ENCODE results near the gene HOOK1.

The HOOK1 gene

GRCh38 chr1:59767119-59767518 is 47.6 kb upstream of the HOOK1 start:
- TF ChIP-seq EZH2 (IDR thresholded peaks at IDR 0.05; ENCODE audit: borderline replicate concordance, low read length) = no peak
- TF ChIP-seq, protein P1, sequence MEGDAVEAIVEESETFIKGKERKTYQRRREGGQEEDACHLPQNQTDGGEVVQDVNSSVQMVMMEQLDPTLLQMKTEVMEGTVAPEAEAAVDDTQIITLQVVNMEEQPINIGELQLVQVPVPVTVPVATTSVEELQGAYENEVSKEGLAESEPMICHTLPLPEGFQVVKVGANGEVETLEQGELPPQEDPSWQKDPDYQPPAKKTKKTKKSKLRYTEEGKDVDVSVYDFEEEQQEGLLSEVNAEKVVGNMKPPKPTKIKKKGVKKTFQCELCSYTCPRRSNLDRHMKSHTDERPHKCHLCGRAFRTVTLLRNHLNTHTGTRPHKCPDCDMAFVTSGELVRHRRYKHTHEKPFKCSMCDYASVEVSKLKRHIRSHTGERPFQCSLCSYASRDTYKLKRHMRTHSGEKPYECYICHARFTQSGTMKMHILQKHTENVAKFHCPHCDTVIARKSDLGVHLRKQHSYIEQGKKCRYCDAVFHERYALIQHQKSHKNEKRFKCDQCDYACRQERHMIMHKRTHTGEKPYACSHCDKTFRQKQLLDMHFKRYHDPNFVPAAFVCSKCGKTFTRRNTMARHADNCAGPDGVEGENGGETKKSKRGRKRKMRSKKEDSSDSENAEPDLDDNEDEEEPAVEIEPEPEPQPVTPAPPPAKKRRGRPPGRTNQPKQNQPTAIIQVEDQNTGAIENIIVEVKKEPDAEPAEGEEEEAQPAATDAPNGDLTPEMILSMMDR (IDR thresholded peaks at IDR 0.05; ENCODE audit: low read length) = no peak
- H3K36me3 ChIP-seq (ENCODE audit: insufficient read depth, low read length) = no peaks in the 10 kb centered on the region

DNA sequence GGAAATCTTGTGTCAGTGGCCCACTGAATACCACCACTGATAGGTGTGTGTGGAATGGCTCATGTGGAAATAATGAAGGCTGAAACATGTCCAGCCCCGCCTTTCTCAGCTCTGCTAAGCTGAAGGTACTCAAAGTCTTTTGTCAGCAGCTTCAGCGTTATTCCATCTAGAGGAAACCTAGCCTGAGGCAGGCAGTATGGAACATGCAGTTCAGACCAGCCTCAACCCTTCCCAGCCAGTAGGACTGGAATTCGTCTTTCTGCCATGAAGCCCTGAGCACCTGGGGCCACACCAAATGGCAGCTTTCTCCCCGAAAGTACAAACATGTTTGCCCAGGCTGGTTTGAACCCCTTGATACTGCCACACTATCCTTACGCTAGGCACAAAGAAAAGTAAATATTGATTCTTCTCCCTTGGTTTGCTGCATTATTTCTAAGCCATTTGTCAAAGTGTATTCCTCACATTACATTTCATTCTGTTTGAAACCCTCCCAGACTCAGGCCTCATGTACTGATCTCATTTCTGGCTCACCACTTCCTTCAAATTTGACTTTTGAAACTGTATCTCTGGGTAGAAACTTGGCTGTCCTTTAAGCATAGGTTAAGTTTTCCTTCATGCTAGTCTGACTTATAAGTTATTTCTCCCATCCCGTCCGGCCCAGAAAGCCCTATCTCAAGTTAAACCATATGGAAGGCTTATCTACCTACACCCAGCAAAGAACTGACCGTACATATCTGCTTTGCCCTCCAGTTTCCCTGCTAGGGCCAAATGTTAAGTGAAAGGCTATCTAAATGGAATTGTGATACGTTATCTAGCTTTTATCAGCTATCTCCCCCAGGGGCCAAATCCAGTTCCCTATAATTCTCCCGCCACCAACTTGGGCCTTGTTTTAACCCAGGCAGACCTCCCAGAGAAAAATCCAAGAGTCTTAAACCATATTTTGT is 45.7 kb upstream of the HOOK1 start:
- Histone ChIP-seq H4K20me1 (ENCODE audit: insufficient read depth, low read length) (no peaks in the 10 kb centered on the region), H3F3A (ENCODE audit: insufficient read depth, low read length) (no peaks in the 10 kb centered on the region), H3K27me3 (ENCODE audit: insufficient read depth, low read length) (no peaks in the 10 kb centered on the region), H3K9me2 (ENCODE audit: low read depth, low read length) (no peaks in the 10 kb centered on the region), H3K27ac (ENCODE audit: low read depth, low read length, poor library complexity, severe bottlenecking) (no peak overlapping the region), H3K79me2 (ENCODE audit: insufficient read depth, low read length) (no peaks in the 10 kb centered on the region), H3K36me3 (ENCODE audit: insufficient read depth, low read length) (no peaks in the 10 kb centered on the region), H3K4me2 (ENCODE audit: low read length) (no peak overlapping the region), H3K9ac (ENCODE audit: low read length) (no peak overlapping the region), H3K4me1 (ENCODE audit: insufficient read depth, low read length, severe bottlenecking) (no peaks in the 10 kb centered on the region), H3K9me3 (ENCODE audit: low read length) (no peaks in the 10 kb centered on the region), H2AFZ (ENCODE audit: low read length) (no peak overlapping the region), H3K4me3 (ENCODE audit: low read depth, low read length, poor library complexity, severe bottlenecking) (no peak overlapping the region)
- TF ChIP-seq, protein P1 (IDR thresholded peaks at IDR 0.05; ENCODE audit: low read length) = no peak
- no peak for TF ChIP-seq EZH2 (IDR thresholded peaks at IDR 0.05; ENCODE audit: borderline replicate concordance, low read length)

More at GRCh38 chr1:59767119-59767518, 47.6 kb upstream of the HOOK1 start:
- Histone ChIP-seq H2AFZ (ENCODE audit: low read length) (no peak overlapping the region), H3F3A (ENCODE audit: insufficient read depth, low read length) (no peaks in the 10 kb centered on the region), H4K20me1 (ENCODE audit: insufficient read depth, low read length) (no peaks in the 10 kb centered on the region), H3K27ac (ENCODE audit: low read depth, low read length, poor library complexity, severe bottlenecking) (no peak overlapping the region), H3K27me3 (ENCODE audit: insufficient read depth, low read length) (no peaks in the 10 kb centered on the region), H3K4me1 (ENCODE audit: insufficient read depth, low read length, severe bottlenecking) (no peaks in the 10 kb centered on the region), H3K79me2 (ENCODE audit: insufficient read depth, low read length) (no peaks in the 10 kb centered on the region), H3K4me2 (ENCODE audit: low read length) (no peak overlapping the region), H3K9ac (ENCODE audit: low read length) (no peak overlapping the region), H3K9me2 (ENCODE audit: low read depth, low read length) (no peaks in the 10 kb centered on the region), H3K9me3 (ENCODE audit: low read length) (no peaks in the 10 kb centered on the region), H3K4me3 (ENCODE audit: low read depth, low read length, poor library complexity, severe bottlenecking) (no peak overlapping the region)

DNA sequence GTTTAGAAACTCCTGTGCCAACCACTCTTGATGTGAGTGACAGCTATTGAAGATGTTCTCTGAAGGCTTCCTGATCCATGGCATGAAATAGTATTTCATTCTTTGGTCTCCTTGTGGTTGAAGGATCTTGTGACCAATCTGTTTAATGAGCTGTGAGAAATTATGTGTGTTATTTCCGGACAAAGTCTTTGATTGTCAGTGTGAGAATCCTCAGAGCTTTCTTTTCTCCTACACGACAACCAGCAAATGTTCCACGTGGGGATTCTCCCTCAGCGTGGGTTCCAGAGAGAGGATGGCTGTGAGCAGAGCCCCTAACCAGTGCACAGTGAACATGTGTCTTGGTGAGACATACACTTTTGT is 45.0 kb upstream of the HOOK1 start:
- Histone ChIP-seq H2AFZ (ENCODE audit: low read length) (no peak overlapping the region), H3K9me2 (ENCODE audit: low read depth, low read length) (no peaks in the 10 kb centered on the region), H3K4me3 (ENCODE audit: low read depth, low read length, poor library complexity, severe bottlenecking) (no peak overlapping the region), H3K9ac (ENCODE audit: low read length) (no peak overlapping the region), H3F3A (ENCODE audit: insufficient read depth, low read length) (no peaks in the 10 kb centered on the region), H4K20me1 (ENCODE audit: insufficient read depth, low read length) (no peaks in the 10 kb centered on the region), H3K79me2 (ENCODE audit: insufficient read depth, low read length) (no peaks in the 10 kb centered on the region), H3K4me1 (ENCODE audit: insufficient read depth, low read length, severe bottlenecking) (no peaks in the 10 kb centered on the region), H3K4me2 (ENCODE audit: low read length) (no peak overlapping the region), H3K27ac (ENCODE audit: low read depth, low read length, poor library complexity, severe bottlenecking) (no peak overlapping the region), H3K36me3 (ENCODE audit: insufficient read depth, low read length) (no peaks in the 10 kb centered on the region), H3K9me3 (ENCODE audit: low read length) (no peaks in the 10 kb centered on the region), H3K27me3 (ENCODE audit: insufficient read depth, low read length) (no peaks in the 10 kb centered on the region)
- TF ChIP-seq, protein P1 (IDR thresholded peaks at IDR 0.05; ENCODE audit: low read length) = no peak
- no peak for TF ChIP-seq EZH2 (IDR thresholded peaks at IDR 0.05; ENCODE audit: borderline replicate concordance, low read length)
